Panc1 (cell line): ENCODE data around the gene ATP11C. TPM values are rescaled to one million over a fixed set of nuclear protein-coding genes. Genes with fewer than 3 reads are reported as not detected.

ENCODE experiments used
- ATAC-seq: fragments of 200-7000 bp; cut with Tn5 transposase; 2 replicates; pipeline ENCODE4 v1.9.1; 2020; ENCODE audit warnings: mild to moderate bottlenecking, moderate library complexity
- BruUV-seq: library from RNA; stranded (reverse); fragments of 400-500 nt; replicated peaks from 2 replicates; lab custom pipeline; 2021; lab: Mats Ljungman, UMichigan
- CTCF ChIA-PET: fragments of 300-600 bp; sonication (Branson Sonifier 250); formaldehyde crosslinking; loops from one replicate; lab custom pipeline; 2022; ENCODE audit warnings: antibody characterized with exemption; lab: Charles Lee
- POLR2A ChIA-PET: fragments of 300-600 bp; sonication (Branson Sonifier 250); formaldehyde crosslinking; loops from one replicate; lab custom pipeline; 2022; ENCODE audit warnings: antibody characterized with exemption; lab: Charles Lee
- DNase-seq: peaks from one replicate; pipeline ENCODE4 v3.0.0-alpha.2; 2010; ENCODE audit warnings: low read depth, low spot score
- H3K27ac ChIP-seq: 2 replicates; pipeline ENCODE4 v1.5.1; 2011; ENCODE audit warnings: mild to moderate bottlenecking, low read length, inconsistent platforms
- H3K27me3 ChIP-seq: fragments of 200-500 bp; sonication (Bioruptor generic); 2 replicates; pipeline ENCODE4 v1.6.0; 2014; ENCODE audit warnings: low read length, inconsistent platforms; ENCODE audit not compliant: control insufficient read depth, insufficient read depth
- H3K36me3 ChIP-seq: fragments of 200-500 bp; sonication (Bioruptor generic); 2 replicates; pipeline ENCODE4 v1.5.1; 2014; ENCODE audit warnings: inconsistent platforms, mild to moderate bottlenecking, low read length, moderate library complexity; ENCODE audit not compliant: control insufficient read depth, insufficient read depth
- H3K4me1 ChIP-seq: 2 replicates; pipeline ENCODE4 v1.5.1; 2011; ENCODE audit warnings: inconsistent platforms, mild to moderate bottlenecking, low read length, moderate library complexity; ENCODE audit not compliant: control insufficient read depth, insufficient read depth
- H3K4me3 ChIP-seq, 2 experiments: 2 replicates each; pipeline ENCODE4 v1.5.1; 2011 to 2012; ENCODE audit warnings: low read depth in 2 of 2, low read length in 2 of 2, mild to moderate bottlenecking in 2 of 2, inconsistent platforms in 1 of 2, moderate library complexity in 1 of 2
- H3K9me3 ChIP-seq: fragments of 200-500 bp; sonication (Bioruptor generic); 2 replicates; pipeline ENCODE4 v1.5.1; 2014; ENCODE audit warnings: low read depth, mild to moderate bottlenecking, inconsistent platforms, low read length, moderate library complexity; ENCODE audit not compliant: control insufficient read depth, insufficient read depth
- CTCF ChIP-seq: fragments of 450-650 bp; IDR thresholded peaks from 2 replicates; pipeline ENCODE4 v1.5.1; 2017; ENCODE audit warnings: mild to moderate bottlenecking
- POLR2AphosphoS5 ChIP-seq: IDR thresholded peaks from 2 replicates; pipeline ENCODE4 v1.6.1; 2012; ENCODE audit warnings: mild to moderate bottlenecking, low read depth, low read length, moderate library complexity
- SIN3A ChIP-seq: IDR thresholded peaks from 2 replicates; pipeline ENCODE4 v1.6.1; 2012; ENCODE audit warnings: low read depth, mild to moderate bottlenecking, low read length, moderate library complexity, borderline replicate concordance; ENCODE audit not compliant: insufficient read depth
- TCF7L2 ChIP-seq: IDR thresholded peaks from 2 replicates; pipeline ENCODE4 v1.6.1; 2011; ENCODE audit warnings: mild to moderate bottlenecking, low read depth, low read length, inconsistent platforms
- in situ Hi-C: cut with HindIII; loops from 2 replicates; pipeline ENCODE4 v1.10.0; 2016; ENCODE audit warnings: low sequenced_read_pairs, low pct_unique_long_range_greater_than_20kb
- intact Hi-C: fragments of 100-400 bp; cut with micrococcal nuclease; formaldehyde crosslinking; loops from one replicate; pipeline ENCODE4 v1.10.0; 2022; ENCODE audit not compliant: unreplicated experiment
- total RNA-seq: library from RNA; stranded (reverse); gene quantifications from one replicate; pipeline ENCODE4 v1.2.1, GENCODE V29; 2021; ENCODE audit not compliant: unreplicated experiment
- TF ChIP-seq, protein P1 (sequence below), 2 experiments: IDR thresholded peaks; 2 replicates each; pipeline ENCODE4 v1.6.1; 2011 to 2012; ENCODE audit warnings: low read depth in 2 of 2, control low read depth in 1 of 2, low read length in 1 of 2, mild to moderate bottlenecking in 1 of 2, moderate library complexity in 1 of 2; ENCODE audit not compliant: insufficient read depth in 1 of 2

The ATP11C gene
- total RNA-seq, 1 experiment from 2014 or later = 61.3 TPM

- Histone ChIP-seq H3K9me3 (no peaks in the 10 kb centered on the region), H3K27ac (peak overlapping the region; percentile 5; the same call in 1 of the 2 replicates), H3K36me3 (no peaks in the 10 kb centered on the region), H3K27me3 (no peaks in the 10 kb centered on the region), H3K4me3 (no peak overlapping the region), H3K4me1 (peaks cover 5% of the 10 kb centered on the region)
- POLR2A ChIA-PET = no interaction called here
- in situ Hi-C loops = no loop called here
- TF ChIP-seq, protein P1, sequence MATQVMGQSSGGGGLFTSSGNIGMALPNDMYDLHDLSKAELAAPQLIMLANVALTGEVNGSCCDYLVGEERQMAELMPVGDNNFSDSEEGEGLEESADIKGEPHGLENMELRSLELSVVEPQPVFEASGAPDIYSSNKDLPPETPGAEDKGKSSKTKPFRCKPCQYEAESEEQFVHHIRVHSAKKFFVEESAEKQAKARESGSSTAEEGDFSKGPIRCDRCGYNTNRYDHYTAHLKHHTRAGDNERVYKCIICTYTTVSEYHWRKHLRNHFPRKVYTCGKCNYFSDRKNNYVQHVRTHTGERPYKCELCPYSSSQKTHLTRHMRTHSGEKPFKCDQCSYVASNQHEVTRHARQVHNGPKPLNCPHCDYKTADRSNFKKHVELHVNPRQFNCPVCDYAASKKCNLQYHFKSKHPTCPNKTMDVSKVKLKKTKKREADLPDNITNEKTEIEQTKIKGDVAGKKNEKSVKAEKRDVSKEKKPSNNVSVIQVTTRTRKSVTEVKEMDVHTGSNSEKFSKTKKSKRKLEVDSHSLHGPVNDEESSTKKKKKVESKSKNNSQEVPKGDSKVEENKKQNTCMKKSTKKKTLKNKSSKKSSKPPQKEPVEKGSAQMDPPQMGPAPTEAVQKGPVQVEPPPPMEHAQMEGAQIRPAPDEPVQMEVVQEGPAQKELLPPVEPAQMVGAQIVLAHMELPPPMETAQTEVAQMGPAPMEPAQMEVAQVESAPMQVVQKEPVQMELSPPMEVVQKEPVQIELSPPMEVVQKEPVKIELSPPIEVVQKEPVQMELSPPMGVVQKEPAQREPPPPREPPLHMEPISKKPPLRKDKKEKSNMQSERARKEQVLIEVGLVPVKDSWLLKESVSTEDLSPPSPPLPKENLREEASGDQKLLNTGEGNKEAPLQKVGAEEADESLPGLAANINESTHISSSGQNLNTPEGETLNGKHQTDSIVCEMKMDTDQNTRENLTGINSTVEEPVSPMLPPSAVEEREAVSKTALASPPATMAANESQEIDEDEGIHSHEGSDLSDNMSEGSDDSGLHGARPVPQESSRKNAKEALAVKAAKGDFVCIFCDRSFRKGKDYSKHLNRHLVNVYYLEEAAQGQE (IDR thresholded peaks at IDR 0.05; ENCODE audit: insufficient read depth in 1 of 2, low read depth in 2 of 2, low read length in 1 of 2) = no peak
- TF ChIP-seq POLR2AphosphoS5 = no peak
- TF ChIP-seq TCF7L2 = no peak
- TF ChIP-seq SIN3A = no peak
- no peak for TF ChIP-seq CTCF
- intact Hi-C loops = no loop called here
- ATAC-seq = peak; percentile 90
- no peak for DNase-seq
- BruUV-seq = no TSS peak
- CTCF ChIA-PET = no interaction called here
Measured at GRCh38 chrX:139720136-139720535, 212.7 kb downstream of the ATP11C start.

GRCh38 chrX:139708067-139708466, 224.8 kb downstream of the ATP11C start, which contains the start of gene MCF2:
TSS of gene MCF2 (minus strand) at chrX:139708167. CDS start at chrX:139651744, 56,423 bp downstream.
- in situ Hi-C loops = no loop called here
- POLR2A ChIA-PET = no interaction called here
- ATAC-seq = no peak

More at GRCh38 chrX:139708067-139708466, 224.8 kb downstream of the ATP11C start, which contains the start of gene MCF2:
- TF ChIP-seq TCF7L2 (no peak), CTCF (no peak), POLR2AphosphoS5 (no peak), SIN3A (no peak)
- TF ChIP-seq, protein P1 (IDR thresholded peaks at IDR 0.05; ENCODE audit: insufficient read depth in 1 of 2, low read depth in 2 of 2, low read length in 1 of 2) = no peak
- Histone ChIP-seq H3K27me3 (no peaks in the 10 kb centered on the region), H3K36me3 (no peaks in the 10 kb centered on the region), H3K9me3 (no peaks in the 10 kb centered on the region), H3K4me1 (no peaks in the 10 kb centered on the region), H3K4me3 (no peak within 1 kb of the TSS), H3K27ac (no peak within 1 kb of the TSS)
- no peak for DNase-seq
- CTCF ChIA-PET = no interaction called here
- no TSS peak for BruUV-seq
- intact Hi-C loops = no loop called here
